GM13977 (cell line): ENCODE results near the gene ESRRB.

Source experiments
- DNase-seq: peaks from one replicate; pipeline ENCODE4 v3.0.0; 2012; ENCODE audit warnings: low spot score
- in situ Hi-C: fragments of 300-500 bp; cut with MboI; formaldehyde crosslinking; loops from one replicate; pipeline ENCODE4 v1.12.0; 2022; ENCODE audit warnings: low sequenced_read_pairs, low pct_unique_long_range_greater_than_20kb, mixed read lengths, inconsistent platforms; ENCODE audit not compliant: unreplicated experiment
- TF ChIP-seq, protein P1 (sequence below): IDR thresholded peaks from 2 replicates; pipeline ENCODE4 v1.5.1; 2012; ENCODE audit warnings: mild to moderate bottlenecking, control low read depth; ENCODE audit not compliant: insufficient read depth; ENCODE audit errors: extremely low read depth, missing control alignments

The ESRRB gene

GRCh38 chr14:76330411-76331327 is 45.3 kb upstream of the ESRRB start:
- DNase-seq: no peak
- TF ChIP-seq, protein P1, sequence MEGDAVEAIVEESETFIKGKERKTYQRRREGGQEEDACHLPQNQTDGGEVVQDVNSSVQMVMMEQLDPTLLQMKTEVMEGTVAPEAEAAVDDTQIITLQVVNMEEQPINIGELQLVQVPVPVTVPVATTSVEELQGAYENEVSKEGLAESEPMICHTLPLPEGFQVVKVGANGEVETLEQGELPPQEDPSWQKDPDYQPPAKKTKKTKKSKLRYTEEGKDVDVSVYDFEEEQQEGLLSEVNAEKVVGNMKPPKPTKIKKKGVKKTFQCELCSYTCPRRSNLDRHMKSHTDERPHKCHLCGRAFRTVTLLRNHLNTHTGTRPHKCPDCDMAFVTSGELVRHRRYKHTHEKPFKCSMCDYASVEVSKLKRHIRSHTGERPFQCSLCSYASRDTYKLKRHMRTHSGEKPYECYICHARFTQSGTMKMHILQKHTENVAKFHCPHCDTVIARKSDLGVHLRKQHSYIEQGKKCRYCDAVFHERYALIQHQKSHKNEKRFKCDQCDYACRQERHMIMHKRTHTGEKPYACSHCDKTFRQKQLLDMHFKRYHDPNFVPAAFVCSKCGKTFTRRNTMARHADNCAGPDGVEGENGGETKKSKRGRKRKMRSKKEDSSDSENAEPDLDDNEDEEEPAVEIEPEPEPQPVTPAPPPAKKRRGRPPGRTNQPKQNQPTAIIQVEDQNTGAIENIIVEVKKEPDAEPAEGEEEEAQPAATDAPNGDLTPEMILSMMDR: no peak
- in situ Hi-C loops: no loop called here

GRCh38 chr14:76331328-76332011 is 44.5 kb upstream of the ESRRB start:
- in situ Hi-C loops: no loop called here
- DNase-seq: no peak
- TF ChIP-seq, protein P1: no peak

- in situ Hi-C loops: no loop called here
- TF ChIP-seq, protein P1: no peak
- no peak for DNase-seq
These were observed 42.3 kb upstream of the ESRRB start for GRCh38 chr14:76333664-76334063.

- in situ Hi-C loops: no loop called here
- TF ChIP-seq, protein P1: no peak
- no peak for DNase-seq
These were observed 41.6 kb upstream of the ESRRB start for GRCh38 chr14:76334316-76334715.

DNA sequence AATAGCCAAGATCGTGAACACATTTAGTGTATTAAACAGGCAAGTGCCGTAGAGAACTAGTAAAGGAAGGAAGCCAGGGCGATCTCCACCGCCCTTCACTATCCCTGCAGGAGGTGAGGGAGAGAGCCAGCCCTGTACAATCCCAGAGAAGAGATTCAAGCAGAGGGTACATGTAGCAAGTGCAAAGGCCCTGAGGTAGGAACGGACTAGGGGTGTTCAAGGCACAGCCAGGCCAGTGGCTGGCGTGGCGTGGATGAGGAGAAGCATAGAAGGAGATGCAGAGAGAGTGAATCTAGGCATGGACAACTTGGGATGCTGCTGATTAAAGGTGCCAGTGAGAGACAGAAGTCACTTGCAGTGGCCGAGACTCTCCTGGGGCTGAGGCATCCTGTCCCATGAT is 39.1 kb upstream of the ESRRB start:
- TF ChIP-seq, protein P1: no peak
- in situ Hi-C loops: no loop called here
- DNase-seq: no peak

GRCh38 chr14:76337635-76338545 is 38.0 kb upstream of the ESRRB start:
- no peak for DNase-seq
- in situ Hi-C loops: no loop called here
- TF ChIP-seq, protein P1: no peak
